Astrocyte of the hippocampus (primary cell): ENCODE results near the gene PHTF1.

Source experiments
- DNase-seq: peaks from one replicate; pipeline ENCODE4 v3.0.0; 2011; ENCODE audit warnings: low read depth, low spot score

PHTF1 gene

DNA sequence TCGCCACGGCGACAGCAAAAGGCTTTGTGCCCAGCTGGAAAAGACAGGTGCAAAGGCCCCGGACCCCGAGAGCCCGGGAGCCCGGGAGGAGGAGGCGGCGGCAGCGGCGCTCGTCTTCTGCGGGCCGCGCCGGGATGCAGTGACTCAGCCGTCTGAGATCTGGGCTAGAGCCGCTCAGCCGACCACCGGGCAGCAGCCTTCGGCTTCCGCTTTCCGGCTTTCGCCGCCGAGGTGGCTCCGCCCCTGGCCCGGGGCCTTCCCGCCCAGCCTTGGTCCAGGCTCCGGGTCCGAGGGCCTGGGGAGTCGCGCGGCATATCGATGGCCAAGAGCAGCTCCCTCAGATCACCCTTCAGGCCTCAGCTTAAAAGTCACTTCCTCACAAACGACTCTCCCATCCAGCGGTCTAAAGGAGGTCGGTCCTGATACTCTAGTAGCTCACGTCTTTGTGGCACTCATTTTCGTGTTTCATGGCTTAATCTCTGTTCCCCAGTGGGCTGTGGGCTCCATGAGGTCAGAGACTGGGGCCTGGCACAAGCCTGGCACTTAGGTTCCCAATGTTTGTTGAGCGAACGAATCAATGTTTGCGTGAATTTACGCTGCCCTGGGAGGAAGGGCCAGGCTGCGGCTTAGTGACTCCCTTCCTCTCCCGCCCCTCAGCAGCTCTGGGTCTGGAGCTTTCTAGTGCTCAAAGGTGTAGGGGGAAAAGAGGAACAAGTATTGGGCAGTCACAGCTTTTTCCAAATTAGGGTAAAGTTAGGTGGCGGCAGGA is at the start of gene PHTF1:
Gene PHTF1 (minus strand): TSS at position 154 of the 769 bp plus-strand sequence. CDS start 783 bp downstream, outside the sequence.
- peak; percentile 93 for DNase-seq

DNA sequence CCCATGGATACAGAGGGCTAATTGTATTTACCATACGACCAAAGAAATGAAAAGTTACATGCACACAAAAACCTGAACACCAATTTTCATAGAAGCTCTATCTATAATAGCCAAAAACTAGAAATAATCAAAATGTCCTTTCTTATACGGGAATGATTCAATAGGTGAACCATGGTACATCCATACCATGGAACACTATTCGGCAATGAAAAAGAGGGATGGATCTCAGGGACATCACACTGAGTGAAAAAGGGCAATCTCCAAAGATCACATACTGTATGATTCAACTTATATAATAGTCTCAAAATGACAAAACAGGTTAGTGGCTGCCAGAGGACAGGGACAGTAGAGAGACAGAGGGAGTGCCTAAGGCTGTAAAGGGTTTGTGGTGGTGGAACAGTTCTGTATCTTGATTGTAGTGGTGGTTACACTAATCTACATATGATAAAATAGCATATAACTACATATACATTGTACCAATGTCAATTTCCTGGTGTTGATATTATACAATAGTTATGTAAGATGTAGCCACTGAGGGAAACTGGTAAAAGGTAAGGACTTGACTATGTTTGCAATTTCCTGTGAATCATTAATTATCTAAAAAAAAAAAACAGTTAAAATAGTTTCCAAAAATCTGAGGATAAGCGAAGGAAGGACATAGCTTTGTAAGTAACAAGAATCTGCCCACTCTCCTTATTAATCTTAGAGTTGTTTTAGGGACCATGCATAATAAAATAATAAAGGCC is 49.3 kb upstream of the PHTF1 start:
- DNase-seq = no peak

DNA sequence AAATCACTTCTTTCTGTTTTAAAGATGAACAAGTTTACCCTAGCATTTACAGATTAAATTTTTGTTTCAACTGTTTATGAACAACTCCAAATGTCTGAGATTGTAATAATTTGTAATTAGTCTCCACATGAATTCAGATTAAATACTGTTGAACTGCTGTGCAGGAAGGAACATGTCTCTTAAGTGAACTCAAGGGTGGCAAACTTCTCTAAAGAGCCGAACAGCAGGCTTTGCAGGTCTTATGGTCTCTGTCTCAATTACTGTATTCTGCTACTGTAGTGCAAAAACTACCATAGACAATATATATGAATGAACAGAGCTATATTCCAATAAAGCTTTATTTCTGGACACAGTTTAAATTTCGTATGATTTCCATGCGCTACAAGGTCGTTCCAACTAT is 46.4 kb upstream of the PHTF1 start:
- DNase-seq = no peak

DNA sequence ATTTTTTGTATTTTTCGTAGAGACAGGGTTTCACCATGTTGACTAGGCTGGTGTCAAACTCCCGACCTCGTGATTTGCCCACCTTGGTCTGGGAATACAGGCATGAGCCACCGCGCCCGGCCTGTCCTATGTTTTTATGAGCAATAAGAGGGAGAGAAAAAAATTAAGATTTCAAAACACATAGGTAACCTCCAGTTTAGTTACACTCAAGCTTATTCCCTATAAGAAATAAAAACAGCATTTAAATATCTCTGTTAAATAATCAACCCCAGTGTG is 45.9 kb upstream of the PHTF1 start:
- no peak for DNase-seq

DNA sequence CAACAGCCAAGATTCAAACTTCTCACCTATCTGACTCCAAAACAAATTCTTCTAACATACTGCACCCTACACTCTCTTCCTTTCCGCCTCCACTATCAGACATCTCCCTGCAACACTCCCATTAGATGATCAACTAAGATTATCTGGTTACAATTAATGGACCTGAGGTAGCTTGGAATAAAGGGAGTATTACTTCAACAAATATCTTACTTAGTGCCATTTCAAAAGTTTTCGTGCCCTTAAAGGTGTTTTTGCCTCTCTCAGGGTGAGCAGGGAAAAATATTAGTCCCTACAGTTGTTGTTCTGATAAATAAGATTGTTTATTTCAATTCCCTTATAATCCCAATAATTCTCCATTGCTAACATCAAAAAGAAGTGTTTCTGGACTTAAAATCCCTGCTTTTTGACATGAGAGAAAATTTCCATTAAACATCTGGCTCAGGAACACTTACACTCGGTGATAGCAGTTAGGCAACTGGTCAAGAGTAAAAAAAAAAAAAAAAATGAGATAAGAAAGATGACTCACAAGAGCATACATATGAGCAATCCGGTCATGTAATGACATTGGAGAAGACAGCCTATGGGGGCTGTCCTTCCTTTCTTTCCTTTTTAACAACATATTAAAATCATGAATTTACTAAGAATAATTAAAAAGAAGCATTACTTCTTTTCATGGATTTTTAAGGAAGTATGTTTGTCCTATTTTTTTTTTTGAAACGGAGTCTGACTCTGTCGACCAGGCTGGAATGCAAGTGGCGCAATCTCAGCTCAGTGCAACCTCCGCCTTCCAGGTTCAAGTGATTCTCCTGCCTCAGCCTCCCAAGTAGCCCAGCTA is 45.4 kb upstream of the PHTF1 start:
- no peak for DNase-seq

DNA sequence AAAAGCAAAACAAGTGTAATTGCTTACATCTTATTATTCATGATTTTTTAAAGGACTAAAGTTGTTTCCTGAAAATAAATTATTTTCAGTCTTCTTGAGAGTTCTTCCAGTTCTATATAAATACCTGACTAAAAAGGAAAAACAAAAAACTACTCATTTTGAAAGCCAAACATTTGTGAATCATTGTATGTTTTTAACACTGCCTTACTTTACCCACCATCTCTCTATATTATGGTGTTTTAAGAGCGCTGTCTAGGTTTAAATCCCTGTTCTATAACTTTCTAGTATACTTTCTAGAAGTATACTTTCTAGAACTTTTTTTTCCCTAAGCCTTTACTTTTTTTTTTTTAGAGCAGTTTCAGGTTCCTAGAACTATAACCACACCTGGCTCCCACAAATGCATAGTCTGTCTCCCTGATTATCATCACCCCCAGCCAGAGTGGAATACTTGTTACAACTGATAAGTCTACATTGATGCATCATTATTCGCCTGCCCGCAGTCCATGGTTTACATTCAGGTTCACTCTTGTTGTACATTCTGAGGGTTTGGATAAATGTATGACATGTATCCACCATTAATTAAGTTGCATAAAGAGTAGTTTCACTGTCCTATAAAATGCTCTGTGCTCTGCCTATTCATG is 43.2 kb upstream of the PHTF1 start:
- DNase-seq = no peak

DNA sequence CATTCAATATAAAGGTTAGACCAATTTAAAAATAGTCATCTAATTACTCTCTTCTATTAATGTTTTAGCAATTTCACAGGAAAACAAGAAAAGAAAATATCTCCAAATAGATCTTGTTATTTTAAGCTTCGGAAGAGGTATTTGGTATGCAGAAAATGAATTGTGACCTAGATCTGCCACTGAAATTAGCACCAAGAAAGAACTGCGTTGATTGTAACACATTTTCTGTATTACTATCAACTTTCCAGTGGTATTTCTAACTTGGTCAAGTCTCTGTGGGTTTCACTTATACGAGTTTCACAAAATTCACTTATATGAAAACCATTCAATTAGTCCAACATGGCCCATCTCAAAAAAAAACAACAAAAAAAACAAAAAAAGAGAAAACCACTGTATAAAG is 41.2 kb upstream of the PHTF1 start:
- no peak for DNase-seq

DNA sequence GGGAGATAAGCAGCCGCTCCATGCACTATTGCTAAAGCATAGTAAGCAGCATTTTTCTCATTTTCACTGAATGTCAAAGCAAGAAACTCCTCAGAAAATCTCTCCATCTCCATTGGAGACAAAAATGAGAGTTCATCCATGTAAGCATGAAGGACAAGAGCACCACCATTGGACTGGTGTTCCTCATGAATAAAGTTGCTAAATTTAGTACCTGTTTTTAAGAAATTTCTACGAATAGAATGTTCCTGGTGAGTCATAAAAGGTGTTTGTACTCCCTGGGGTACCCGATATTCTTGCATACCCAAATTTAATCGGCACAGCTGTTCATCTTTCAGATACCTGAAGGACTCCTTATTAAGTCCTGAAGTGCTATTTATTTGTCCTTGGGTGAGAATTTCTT is 38.2 kb upstream of the PHTF1 start:
- no peak for DNase-seq

DNA sequence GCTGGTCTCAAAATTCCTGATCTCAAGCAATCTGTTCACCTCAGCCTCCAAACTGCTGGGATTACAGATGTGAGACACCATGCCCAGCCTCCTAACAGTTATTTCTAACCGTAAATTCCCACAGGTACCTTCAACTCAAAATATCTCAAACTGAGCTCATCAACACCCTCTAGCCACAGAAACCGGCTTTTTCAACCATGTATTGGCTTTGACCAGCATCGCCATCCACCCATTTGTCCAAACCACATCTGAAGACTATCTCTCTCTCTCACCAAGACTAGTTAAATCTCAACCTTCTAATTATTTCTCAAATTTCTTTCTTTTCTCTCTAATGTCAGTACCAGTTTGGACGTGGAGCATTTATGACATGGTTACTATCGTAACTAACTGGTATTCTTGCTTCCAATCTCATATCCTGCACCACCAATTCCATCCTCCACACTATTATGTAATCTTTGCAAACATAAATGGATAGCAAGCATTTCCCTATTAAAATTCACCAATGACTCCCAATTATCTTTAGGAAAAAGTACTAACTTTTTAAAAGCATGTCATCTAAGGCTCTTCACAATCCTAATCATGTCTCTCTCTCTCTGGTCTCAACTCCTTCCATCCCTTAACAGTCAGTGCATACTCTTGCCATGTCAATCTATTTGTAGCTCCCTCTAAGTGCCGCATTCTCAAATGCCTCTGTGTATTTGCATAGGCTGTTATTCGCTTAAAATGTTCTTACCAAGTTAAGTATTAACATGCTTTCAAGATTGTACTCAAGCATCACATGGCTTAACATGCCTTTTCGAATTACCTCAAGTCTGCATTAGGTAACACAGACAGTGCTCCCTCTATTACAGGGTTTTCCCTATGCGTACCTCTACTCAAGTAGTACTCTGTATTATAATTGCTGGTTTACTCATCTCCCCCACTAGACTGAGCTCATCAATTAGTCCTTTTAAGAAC is 34.9 kb upstream of the PHTF1 start:
- DNase-seq = no peak

DNA sequence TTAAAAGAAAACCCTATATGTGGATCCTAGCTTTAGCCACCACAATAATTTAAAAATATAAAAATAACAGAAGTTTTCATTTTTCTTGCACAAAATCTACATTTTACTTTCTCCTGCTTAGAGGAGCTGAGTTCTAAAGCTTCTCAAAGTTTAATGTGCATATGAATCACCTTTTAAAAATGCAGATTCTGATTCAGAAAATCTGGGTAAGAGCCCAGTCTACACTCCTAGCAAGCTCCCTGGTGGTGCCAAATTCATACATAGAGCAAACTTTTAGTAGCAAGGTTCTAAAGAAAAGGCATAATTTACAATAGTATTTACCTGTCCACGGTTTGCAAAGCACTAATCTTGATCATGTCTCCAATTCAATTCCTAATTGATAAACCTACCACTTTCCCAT is 33.7 kb upstream of the PHTF1 start:
- peak; percentile 35 for DNase-seq

DNA sequence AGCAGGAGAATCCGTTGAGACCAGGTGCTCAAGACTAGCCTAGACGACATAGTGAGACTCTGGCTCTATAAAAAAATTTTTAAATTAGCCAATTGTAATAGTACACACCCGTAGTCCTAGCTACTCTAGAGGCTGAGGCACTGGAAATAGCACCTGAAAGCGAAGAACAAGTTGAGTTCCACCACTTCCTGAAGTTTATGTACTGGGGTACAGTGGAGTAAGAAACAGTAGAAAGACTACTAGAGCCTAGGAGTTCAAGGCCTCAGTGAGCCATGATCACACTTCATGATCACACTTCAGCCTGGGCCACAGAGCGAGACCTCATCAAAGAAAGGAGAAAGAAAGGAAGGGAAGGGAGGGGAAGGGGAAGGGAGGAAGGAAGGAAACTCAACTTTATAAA is 33.2 kb upstream of the PHTF1 start:
- no peak for DNase-seq

DNA sequence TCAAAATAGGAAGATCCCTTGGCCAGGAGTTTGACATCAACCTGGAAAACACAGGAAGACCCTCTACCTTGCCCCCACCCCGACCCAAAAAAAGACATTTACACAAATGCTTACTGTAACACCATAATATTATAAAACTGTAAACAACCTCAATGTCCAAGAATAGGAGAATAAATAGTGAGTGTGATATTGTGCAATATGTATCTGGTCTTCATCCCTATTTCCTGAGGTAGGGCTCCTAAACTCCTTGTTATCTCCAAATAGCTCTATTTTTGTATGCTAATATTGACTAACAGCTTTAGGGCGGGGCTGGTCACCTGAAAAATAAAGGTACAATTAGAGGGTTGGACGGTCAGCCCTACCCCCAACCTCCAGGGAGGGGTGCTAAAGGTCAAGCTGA is 29.5 kb upstream of the PHTF1 start:
- no peak for DNase-seq

DNA sequence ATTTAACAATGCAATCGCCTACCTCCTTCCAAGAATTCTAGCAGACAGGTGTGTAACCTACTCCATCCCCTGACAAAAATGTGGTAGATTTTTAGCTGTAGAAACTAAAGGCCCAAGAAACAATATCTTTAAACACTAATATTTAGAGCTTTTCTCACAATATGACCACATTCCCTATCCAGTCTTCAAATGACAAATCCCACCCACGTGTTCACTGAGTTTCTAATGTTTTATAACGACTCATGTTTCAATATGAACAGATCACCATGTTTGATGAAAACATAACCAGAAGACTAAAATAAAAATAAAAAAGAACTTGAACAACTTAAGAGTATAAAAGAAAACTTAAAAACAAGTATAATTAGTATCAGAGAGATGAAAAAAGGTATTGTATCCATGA is 28.4 kb upstream of the PHTF1 start:
- DNase-seq = no peak

DNA sequence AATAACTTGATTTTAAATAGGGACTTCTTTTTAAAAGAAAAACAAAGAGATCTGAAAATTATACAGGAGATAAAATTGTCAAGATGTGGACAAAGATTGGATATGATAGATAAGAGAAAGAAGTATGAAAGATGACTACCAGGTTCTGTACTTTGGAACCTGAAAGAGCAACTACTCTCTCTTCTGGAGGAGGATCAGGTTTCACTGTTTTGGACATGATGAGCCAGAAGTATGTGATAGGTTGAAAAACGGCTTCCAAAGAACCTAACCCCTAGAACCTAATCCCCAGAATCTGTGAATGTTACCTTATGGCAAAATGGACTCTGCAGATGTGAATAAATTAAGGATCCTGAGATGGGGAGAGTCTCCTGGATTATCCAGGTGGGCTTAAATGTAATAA is 26.8 kb upstream of the PHTF1 start:
- no peak for DNase-seq

DNA sequence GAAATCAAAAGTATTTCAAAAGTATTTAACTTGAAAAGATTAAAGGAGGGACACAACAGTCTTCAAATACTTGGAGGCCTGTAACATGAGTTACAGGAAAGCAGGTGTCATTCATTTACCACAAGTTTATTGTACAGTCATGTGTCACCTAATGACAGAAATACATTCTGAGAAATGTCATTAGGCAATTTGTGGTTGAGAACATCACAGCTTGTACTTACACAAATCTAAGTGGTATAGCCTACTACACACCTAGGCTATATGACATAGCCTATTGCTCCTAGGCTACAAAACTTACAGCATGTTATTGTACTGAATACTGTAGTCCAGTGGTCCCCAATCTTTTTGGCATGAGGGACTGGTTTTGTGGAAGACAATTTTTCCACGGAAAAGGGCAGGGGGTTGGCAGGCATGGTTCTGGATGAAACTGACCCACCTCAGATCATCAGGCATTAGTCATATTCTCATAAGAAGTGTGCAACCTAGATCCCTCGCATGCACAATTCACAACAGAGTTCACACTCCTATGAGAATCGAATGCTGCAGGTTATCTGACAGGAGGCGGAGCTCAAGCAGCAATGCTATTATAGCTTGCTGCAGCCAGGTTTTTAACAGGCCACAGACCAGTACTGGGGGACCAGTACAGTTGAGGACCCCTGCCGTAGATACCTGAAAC is 25.0 kb upstream of the PHTF1 start:
- peak; percentile 38 for DNase-seq

DNA sequence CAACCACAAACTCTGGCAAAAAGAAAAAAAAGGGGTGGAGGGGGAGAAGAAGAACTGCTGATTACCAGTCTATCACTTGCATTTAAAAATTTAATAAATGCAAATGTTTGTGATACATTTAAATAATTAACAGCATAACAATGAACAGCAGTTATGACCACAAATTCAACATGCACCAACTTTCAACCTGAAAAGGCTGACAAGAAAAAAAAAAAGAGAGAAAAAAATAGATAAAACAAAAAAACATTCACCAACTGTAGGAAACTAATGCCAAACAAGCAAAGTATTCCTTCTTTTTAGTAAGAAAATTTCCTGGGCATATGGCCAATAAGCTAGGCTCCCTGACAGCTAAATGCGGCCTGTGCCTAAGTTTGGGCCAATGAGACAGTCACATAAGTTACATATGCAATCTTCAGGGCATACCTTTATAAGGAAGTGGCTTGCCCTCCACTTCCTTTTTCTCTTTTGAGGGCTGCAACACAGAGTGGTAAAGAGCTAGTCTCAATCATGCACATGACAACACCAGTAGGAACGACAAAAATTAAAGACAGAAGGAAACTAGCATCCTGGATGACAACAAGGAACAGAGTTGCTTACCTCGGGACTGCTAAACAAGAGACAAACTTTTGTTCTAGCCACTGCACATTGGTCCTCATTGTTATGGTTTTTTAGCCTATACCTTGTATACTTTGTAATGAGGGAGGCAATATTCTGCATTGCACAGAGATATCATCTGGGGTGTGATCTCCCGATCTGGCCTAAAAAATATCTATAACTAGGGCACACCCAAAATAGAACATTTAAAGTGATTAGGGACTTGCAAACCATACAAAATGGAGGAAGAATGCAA is 24.2 kb upstream of the PHTF1 start:
- peak; percentile 45 for DNase-seq

DNA sequence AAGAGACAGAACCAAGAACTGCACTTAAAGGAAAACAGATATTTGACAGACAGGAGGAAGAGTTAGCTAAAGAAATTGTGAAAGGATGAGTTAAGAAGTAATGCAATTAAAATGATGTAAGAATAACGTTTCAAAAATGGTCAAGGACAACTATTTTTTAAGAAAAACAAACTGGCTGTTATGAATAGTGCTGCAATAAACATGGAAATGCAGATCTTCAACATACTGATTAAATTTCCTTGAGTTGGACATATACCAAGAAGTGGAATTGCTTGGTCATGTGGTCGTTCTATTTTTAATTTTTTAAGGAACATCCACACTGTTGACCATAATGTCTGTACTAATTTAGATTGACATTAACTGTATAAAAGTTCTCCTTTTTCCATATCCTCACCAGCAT is 23.1 kb upstream of the PHTF1 start:
- DNase-seq = no peak

DNA sequence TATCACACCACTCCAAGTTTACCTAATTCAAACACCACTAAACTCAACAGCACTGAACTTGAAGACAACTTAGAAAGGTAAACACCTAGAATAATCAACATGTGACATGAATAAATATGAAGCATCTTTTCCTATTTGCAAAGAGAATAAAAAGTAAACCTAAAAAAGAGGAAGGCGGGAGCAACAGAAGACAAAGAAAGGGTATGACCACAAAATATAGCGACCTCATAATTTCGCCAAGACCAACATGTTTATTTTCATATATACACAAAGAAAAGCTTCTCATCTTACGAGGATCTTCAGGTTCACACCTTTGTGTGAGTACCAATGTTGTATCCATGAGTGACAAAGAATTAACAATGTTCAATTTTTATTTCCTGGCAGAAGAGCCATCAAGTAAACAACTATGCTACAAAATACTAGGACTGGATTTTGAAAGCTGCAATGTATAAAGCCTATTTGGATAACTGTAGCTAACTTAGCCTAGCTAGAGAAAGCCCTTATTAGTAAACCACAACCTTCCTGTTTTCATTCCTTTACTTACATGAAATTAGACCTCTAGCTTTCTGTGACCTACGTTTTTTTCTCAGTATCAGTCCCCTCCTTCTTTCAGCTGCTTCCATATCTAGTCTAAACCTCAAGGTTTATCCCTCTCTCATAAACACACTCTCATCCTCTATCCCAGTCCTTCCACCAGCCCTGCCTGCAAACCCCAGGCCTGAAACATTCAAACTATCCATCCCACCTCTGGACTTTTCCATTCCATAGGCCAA is 21.3 kb upstream of the PHTF1 start:
- peak; percentile 11 for DNase-seq

DNA sequence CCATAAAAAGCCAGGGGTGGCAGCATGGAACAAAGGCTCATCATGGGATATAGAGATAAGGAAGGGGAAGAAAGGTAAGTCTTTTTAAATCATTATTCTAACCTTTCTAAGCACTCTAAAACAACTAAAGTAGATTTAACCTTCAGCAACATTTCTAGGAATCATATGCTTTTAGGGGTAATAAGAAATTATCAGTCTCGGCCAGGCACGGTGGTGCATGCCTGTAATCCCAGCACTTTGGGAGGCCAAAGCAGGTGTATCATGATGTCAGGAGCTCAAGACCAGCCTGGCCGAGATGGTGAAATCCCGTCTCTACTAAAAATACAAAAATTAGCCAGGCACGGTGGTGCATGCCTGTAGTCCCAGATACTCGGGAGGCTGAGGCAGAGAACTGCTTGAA is 20.3 kb upstream of the PHTF1 start:
- no peak for DNase-seq
